H1 (cell line): ENCODE measurements around the gene DNAH8. TPM values are rescaled to one million over a fixed set of nuclear protein-coding genes. Genes with fewer than 3 reads are reported as not detected.

Experiments used
- CTCF ChIA-PET: fragments of 300-600 bp; sonication (Branson Sonifier 250); formaldehyde crosslinking; loops from one replicate; lab custom pipeline; 2021; ENCODE audit not compliant: partially characterized antibody; lab: Charles Lee
- POLR2A ChIA-PET: fragments of 300-600 bp; sonication (Branson Sonifier 250); formaldehyde crosslinking; loops from one replicate; lab custom pipeline; 2021; ENCODE audit warnings: inconsistent platforms; ENCODE audit not compliant: partially characterized antibody; lab: Charles Lee
- DNase-seq, 2 experiments: peaks; one replicate each; pipeline versions ENCODE4 v3.0.0 to v3.0.0-alpha.2; 2010 to 2022; ENCODE audit warnings: low spot score in 2 of 2, low read depth in 1 of 2, mixed read lengths in 1 of 2
- FAIRE-seq: peaks from 2 replicates; lab custom pipeline; 2011; peaks lifted over from hg19 to GRCh38; lab: Jason Lieb, UNC
- H2AFZ ChIP-seq: 2 replicates; pipeline ENCODE4 v1.8.1; 2012; ENCODE audit warnings: low read length, inconsistent platforms
- H2AK5ac ChIP-seq: 2 replicates; pipeline ENCODE4 v1.6.1; 2013; ENCODE audit warnings: low read depth, low read length
- H2BK120ac ChIP-seq: replicated peaks from 2 replicates; pipeline ENCODE3; 2013; ENCODE audit warnings: low read depth, low read length, inconsistent platforms
- H2BK12ac ChIP-seq: 2 replicates; pipeline ENCODE4 v1.6.1; 2013; ENCODE audit warnings: low read depth, low read length
- H2BK15ac ChIP-seq: 2 replicates; pipeline ENCODE4 v1.6.1; 2013; ENCODE audit warnings: low read length
- H2BK20ac ChIP-seq: 2 replicates; pipeline ENCODE4 v1.6.1; 2013; ENCODE audit warnings: low read length
- H2BK5ac ChIP-seq: 2 replicates; pipeline ENCODE4 v1.6.1; 2013; ENCODE audit warnings: low read depth, low read length
- H3K14ac ChIP-seq: 2 replicates; pipeline ENCODE4 v1.6.1; 2013; ENCODE audit warnings: inconsistent platforms; ENCODE audit not compliant: insufficient read length
- H3K18ac ChIP-seq: 2 replicates; pipeline ENCODE4 v1.6.1; 2013; ENCODE audit warnings: low read length; ENCODE audit errors: extremely low read depth
- H3K23ac ChIP-seq: 2 replicates; pipeline ENCODE4 v1.6.1; 2013; ENCODE audit warnings: inconsistent platforms; ENCODE audit not compliant: insufficient read length
- H3K23me2 ChIP-seq: 2 replicates; pipeline ENCODE4 v1.6.1; 2013; ENCODE audit warnings: low read depth, low read length
- H3K27ac ChIP-seq: 2 replicates; pipeline ENCODE4 v1.6.1; 2011; ENCODE audit warnings: low read depth, low read length, inconsistent platforms
- H3K27me3 ChIP-seq, 4 experiments: replicated peaks in 1 of 4; 1 replicate in 1 of 4; 2 replicates in 3 of 4; pipeline versions ENCODE4 v1.6.1 to v1.8.1; 2011 to 2013; ENCODE audit warnings: low read length in 3 of 4, mild to moderate bottlenecking in 3 of 4, inconsistent platforms in 2 of 4, mixed read lengths in 2 of 4, moderate library complexity in 1 of 4; ENCODE audit not compliant: control insufficient read depth in 3 of 4, insufficient read depth in 3 of 4; ENCODE audit errors: extremely low read depth in 1 of 4
- H3K36me3 ChIP-seq, 4 experiments: 2 replicates each; pipeline versions ENCODE4 v1.6.1 to v1.8.1; 2011 to 2013; ENCODE audit warnings: mild to moderate bottlenecking in 4 of 4, low read length in 3 of 4, moderate library complexity in 2 of 4, control low read depth in 1 of 4, inconsistent platforms in 1 of 4; ENCODE audit not compliant: insufficient read depth in 4 of 4, control insufficient read depth in 2 of 4
- H3K4ac ChIP-seq: replicated peaks from 2 replicates; pipeline ENCODE3; 2013; ENCODE audit warnings: low read length, low read depth, mixed read lengths, inconsistent platforms; ENCODE audit not compliant: insufficient read length
- H3K4me1 ChIP-seq, 4 experiments: replicated peaks in 1 of 4; 1 replicate in 1 of 4; 2 replicates in 3 of 4; pipeline versions ENCODE4 v1.6.1 to v1.8.1; 2011 to 2013; ENCODE audit warnings: low read length in 3 of 4, inconsistent platforms in 2 of 4, mixed read lengths in 1 of 4; ENCODE audit not compliant: insufficient read depth in 4 of 4, control insufficient read depth in 3 of 4
- H3K4me2 ChIP-seq, 2 experiments: 2 replicates each; pipeline versions ENCODE4 v1.6.1 to v1.8.1; 2011 to 2013; ENCODE audit warnings: low read depth in 2 of 2, low read length in 2 of 2, control low read depth in 1 of 2, inconsistent platforms in 1 of 2, mild to moderate bottlenecking in 1 of 2; ENCODE audit not compliant: insufficient read depth in 1 of 2
- H3K4me3 ChIP-seq, 4 experiments: fragments of 200-600, 300-600 bp in 1 of 4; sonication (generic), shearing (Covaris generic), sonication (Bioruptor Twin) in 1 of 4; 2 replicates each; pipeline versions ENCODE4 v1.5.1 to v1.8.1; 2011 to 2016; ENCODE audit warnings: low read length in 4 of 4, low read depth in 3 of 4, control low read depth in 2 of 4, inconsistent platforms in 2 of 4, mild to moderate bottlenecking in 2 of 4, mixed read lengths in 1 of 4, moderate library complexity in 1 of 4; ENCODE audit not compliant: insufficient read depth in 2 of 4; ENCODE audit errors: extremely low read depth in 1 of 4
- H3K56ac ChIP-seq: replicated peaks from 2 replicates; pipeline ENCODE3; 2013; ENCODE audit warnings: low read depth, mild to moderate bottlenecking, mixed read lengths, low read length, inconsistent platforms; ENCODE audit not compliant: insufficient read length
- H3K79me1 ChIP-seq: 2 replicates; pipeline ENCODE4 v1.6.1; 2013; ENCODE audit warnings: low read depth, low read length, control low read depth
- H3K79me2 ChIP-seq, 2 experiments: 2 replicates each; pipeline versions ENCODE4 v1.6.1 to v1.8.1; 2012 to 2013; ENCODE audit warnings: low read length in 2 of 2, mild to moderate bottlenecking in 2 of 2, inconsistent platforms in 1 of 2; ENCODE audit not compliant: insufficient read depth in 2 of 2, control insufficient read depth in 1 of 2
- H3K9ac ChIP-seq, 4 experiments: replicated peaks in 1 of 4; 1 replicate in 1 of 4; 2 replicates in 3 of 4; pipeline versions ENCODE4 v1.6.1 to v1.8.1; 2011 to 2013; ENCODE audit warnings: low read depth in 3 of 4, low read length in 3 of 4, control low read depth in 2 of 4, mild to moderate bottlenecking in 2 of 4, moderate library complexity in 2 of 4, inconsistent platforms in 1 of 4; ENCODE audit errors: extremely low read depth in 1 of 4
- H3K9me3 ChIP-seq, 2 experiments: 2 replicates each; pipeline versions ENCODE4 v1.6.1 to v1.8.1; 2012 to 2013; ENCODE audit warnings: mild to moderate bottlenecking in 2 of 2, moderate library complexity in 2 of 2, control low read depth in 1 of 2, inconsistent platforms in 1 of 2, low read depth in 1 of 2, low read length in 1 of 2, mixed read lengths in 1 of 2; ENCODE audit not compliant: insufficient read depth in 2 of 2
- H4K20me1 ChIP-seq, 2 experiments: replicated peaks in 1 of 2; 2 replicates each; pipeline versions ENCODE3 to v1.8.1; 2011 to 2013; ENCODE audit warnings: inconsistent platforms in 2 of 2, low read length in 2 of 2, mild to moderate bottlenecking in 1 of 2; ENCODE audit not compliant: insufficient read depth in 2 of 2, control insufficient read depth in 1 of 2
- H4K5ac ChIP-seq: 2 replicates; pipeline ENCODE4 v1.6.1; 2013; ENCODE audit warnings: low read length, low read depth, mixed read lengths, inconsistent platforms; ENCODE audit not compliant: insufficient read length
- H4K8ac ChIP-seq: 2 replicates; pipeline ENCODE4 v1.8.0; 2013; ENCODE audit warnings: mild to moderate bottlenecking, moderate library complexity, low read length, inconsistent platforms; ENCODE audit not compliant: insufficient read depth; ENCODE audit errors: extremely low read depth
- H4K91ac ChIP-seq: replicated peaks from 2 replicates; pipeline ENCODE3; 2013; ENCODE audit warnings: low read length, mixed read lengths, inconsistent platforms; ENCODE audit not compliant: insufficient read length
- BCL11A ChIP-seq, 2 experiments: IDR thresholded peaks; one replicate each; pipeline ENCODE4 v1.6.1; 2011; ENCODE audit warnings: low read depth in 2 of 2, low read length in 2 of 2, mild to moderate bottlenecking in 2 of 2
- BRCA1 ChIP-seq: IDR thresholded peaks from 2 replicates; pipeline ENCODE4 v1.6.1; 2012; ENCODE audit warnings: low read depth, low read length, improper control_type of control experiment
- CHD1 ChIP-seq: IDR thresholded peaks from 2 replicates; pipeline ENCODE4 v1.6.1; 2012; ENCODE audit warnings: low read depth, low read length, improper control_type of control experiment
- CHD2 ChIP-seq: IDR thresholded peaks from 2 replicates; pipeline ENCODE4 v1.6.1; 2012; ENCODE audit warnings: low read length, improper control_type of control experiment
- EP300 ChIP-seq, 2 experiments: IDR thresholded peaks; 1 replicate in 1 of 2; 2 replicates in 1 of 2; pipeline ENCODE4 v1.6.1; 2011 to 2012; ENCODE audit warnings: low read depth in 2 of 2, low read length in 2 of 2, mild to moderate bottlenecking in 2 of 2, borderline replicate concordance in 1 of 2, inconsistent platforms in 1 of 2, moderate library complexity in 1 of 2
- EZH2 ChIP-seq: fragments of 200-600 bp; sonication (generic); IDR thresholded peaks from 2 replicates; pipeline ENCODE4 v1.7.1; 2012; ENCODE audit warnings: low read depth, mild to moderate bottlenecking, moderate library complexity, low read length, inconsistent platforms; ENCODE audit not compliant: severe bottlenecking
- GABPA ChIP-seq: IDR thresholded peaks from 2 replicates; pipeline ENCODE4 v1.6.1; 2011; ENCODE audit warnings: mild to moderate bottlenecking, low read length, moderate library complexity, borderline replicate concordance; ENCODE audit not compliant: insufficient read depth
- KDM1A ChIP-seq: fragments of 200-600, 300-600 bp; sonication (generic); IDR thresholded peaks from 2 replicates; pipeline ENCODE4 v1.7.1; 2016; ENCODE audit warnings: mild to moderate bottlenecking, low read length, borderline replicate concordance
- NRF1 ChIP-seq: IDR thresholded peaks from 2 replicates; pipeline ENCODE4 v1.6.1; 2011; ENCODE audit warnings: mild to moderate bottlenecking, low read depth, low read length, improper control_type of control experiment
- RAD21 ChIP-seq, 2 experiments: IDR thresholded peaks in 1 of 2; conservative IDR thresholded peaks in 1 of 2; 2 replicates each; pipeline ENCODE4 v1.6.1; 2011; ENCODE audit warnings: low read depth in 2 of 2, low read length in 2 of 2, improper control_type of control experiment in 1 of 2, inconsistent platforms in 1 of 2, mild to moderate bottlenecking in 1 of 2, moderate library complexity in 1 of 2
- RXRA ChIP-seq: IDR thresholded peaks from 2 replicates; pipeline ENCODE4 v1.6.1; 2011; ENCODE audit warnings: low read depth, mild to moderate bottlenecking, low read length, moderate library complexity; ENCODE audit not compliant: insufficient read depth
- SAP30 ChIP-seq: fragments of 300-600 bp; sonication (generic); IDR thresholded peaks from 2 replicates; pipeline ENCODE4 v1.7.1; 2012; ENCODE audit warnings: low read length, moderate library complexity, mild to moderate bottlenecking, inconsistent platforms; ENCODE audit not compliant: insufficient read depth, insufficient replicate concordance
- SP2 ChIP-seq: IDR thresholded peaks from 2 replicates; pipeline ENCODE4 v1.6.1; 2012; ENCODE audit warnings: mild to moderate bottlenecking, low read length, inconsistent platforms
- WGBS, 2 experiments: shearing (Covaris generic) in 1 of 2; methylation state at CpG; one replicate each; pipeline versions ENCODE4 v1.1.6 to v1.1.7; 2013 to 2015; ENCODE audit warnings: low lambda C conversion rate in 2 of 2, mixed read lengths in 2 of 2, inconsistent platforms in 1 of 2, low coverage in 1 of 2, missing lambda C conversion rate in 1 of 2; ENCODE audit not compliant: insufficient replicate concordance in 2 of 2, insufficient coverage in 1 of 2, insufficient read length in 1 of 2; ENCODE audit errors: extremely low coverage in 1 of 2, missing lambda C conversion rate in 1 of 2; 5-methylcytosine and 5-hydroxymethylcytosine counted together
- polyA plus RNA-seq, 7 experiments: library from polyadenylated mRNA; depleted of rRNA in 3 of 7; stranded (reverse) in 5 of 7; unstranded in 2 of 7; fragments of >200 nt in 5 of 7; fragments of 200-250 nt in 2 of 7; gene quantifications; 1 replicate in 5 of 7; 2 replicates in 1 of 7; 4 replicates in 1 of 7; pipeline versions ENCODE4 v1.2.1 to v1.2.3, GENCODE V29; 2011 to 2013; ENCODE audit warnings: missing spikeins in 2 of 7, mixed read lengths in 2 of 7
- total RNA-seq: library from RNA; stranded (reverse); fragmentation: NEBNext Ultra II Directional; extraction: Animal tissue kit (Norgen Biotek cat#: 25700); gene quantifications from 2 replicates; pipeline ENCODE4 v1.2.1, GENCODE V29; 2021

The DNAH8 gene
- total and polyA plus RNA-seq, 2 of the 8 experiments (the other 6 are each of a cell fraction or from before 2014, with no cell fraction given), result under 0.01 TPM; not detected in 1

GRCh38 chr6:38976051-38976450 lies 260.9 kb downstream of the DNAH8 start:
- Histone ChIP-seq H3K9ac (no peak overlapping the region), H3K9me3 (no peaks in the 10 kb centered on the region), H2BK5ac (no peak overlapping the region), H2AK5ac (no peak overlapping the region), H2BK20ac (no peak overlapping the region), H2BK12ac (no peak overlapping the region), H3K36me3 (no peaks in the 10 kb centered on the region), H3K4me3 (no peak overlapping the region), H3K4me1 (peaks cover 0 to 3% (median 2%) of the 10 kb centered on the region in 4 experiments; a peak in 4 of 7 replicates), H3K14ac (no peak overlapping the region), H3K27ac (no peak overlapping the region), H2AFZ (no peak overlapping the region), H3K56ac (no peak overlapping the region), H4K20me1 (no peaks in the 10 kb centered on the region), H3K23me2 (no peaks in the 10 kb centered on the region; the same call in 1 of the 2 replicates), H4K8ac (no peak overlapping the region), H3K4ac (no peak overlapping the region), H3K79me1 (no peaks in the 10 kb centered on the region), H3K23ac (no peak overlapping the region), H3K79me2 (no peaks in the 10 kb centered on the region), H3K27me3 (no peaks in the 10 kb centered on the region), H4K5ac (no peak overlapping the region), H3K18ac (no peak overlapping the region), H2BK15ac (no peak overlapping the region), H4K91ac (no peak overlapping the region), H3K4me2 (no peak overlapping the region), H2BK120ac (no peak overlapping the region)
- DNase-seq, result no peak
- 83% methylated on average over 3 of the region's 3 CpGs; no CpG with 5 or more reads in 1 of the 2 experiments for WGBS, 2 experiments
- FAIRE-seq, result no peak
- POLR2A ChIA-PET, result no interaction called here
- CTCF ChIA-PET, result interaction anchor here (0.9 to 7.6 kb wide), 5 partner anchors 11 to 126 kb away, joined by 3 to 50 read pairs (median 13); no protein-coding TSS in a partner anchor
- no peak for TF ChIP-seq BCL11A (IDR thresholded peaks at IDR 0.05; ENCODE audit: low read depth in 2 of 2, low read length in 2 of 2)
- no peak for TF ChIP-seq NRF1
- no peak for TF ChIP-seq CHD1
- TF ChIP-seq CHD2, result no peak
- no peak for TF ChIP-seq KDM1A
- TF ChIP-seq BRCA1, result no peak
- TF ChIP-seq EP300 (IDR thresholded peaks at IDR 0.05; ENCODE audit: borderline replicate concordance in 1 of 2, low read depth in 2 of 2, low read length in 2 of 2), result no peak
- no peak for TF ChIP-seq EZH2
- no peak for TF ChIP-seq RXRA
- TF ChIP-seq SP2, result no peak
- TF ChIP-seq RAD21 (IDR thresholded peaks at IDR 0.05 in 1 of 2, conservative IDR thresholded peaks at IDR 0.05 in 1 of 2; ENCODE audit: low read depth in 2 of 2, low read length in 2 of 2), result no peak
- TF ChIP-seq GABPA, result no peak
- TF ChIP-seq SAP30, result no peak
